H9 (cell line): Measurements from ENCODE around the gene RBMS3. TPM values are rescaled to one million over a fixed set of nuclear protein-coding genes. Genes with fewer than 3 reads are reported as not detected.
"Not testable (repeated sequence)": the region's sequence is repeated elsewhere in the genome, so short reads cannot be mapped to it uniquely, and the experiment has no call there.

Source experiments
- DNase-seq: peaks from one replicate; pipeline ENCODE4 v3.0.0-alpha.2; 2017
- H2AFZ ChIP-seq: one replicate; pipeline ENCODE4 v1.6.1; 2013; ENCODE audit warnings: mild to moderate bottlenecking, low read length, control low read depth, moderate library complexity
- H2AK5ac ChIP-seq: 2 replicates; pipeline ENCODE4 v1.6.1; 2013; ENCODE audit warnings: low read length, control low read depth, mixed read lengths; ENCODE audit not compliant: insufficient read length
- H2BK120ac ChIP-seq: one replicate; pipeline ENCODE4 v1.6.1; 2013; ENCODE audit warnings: low read depth, mild to moderate bottlenecking, low read length, control low read depth, inconsistent platforms; ENCODE audit not compliant: poor library complexity, severe bottlenecking
- H2BK12ac ChIP-seq: 2 replicates; pipeline ENCODE4 v1.6.1; 2013; ENCODE audit warnings: low read length, control low read depth, mixed read lengths, low read depth; ENCODE audit not compliant: insufficient read length
- H2BK15ac ChIP-seq: 2 replicates; pipeline ENCODE4 v1.6.1; 2013; ENCODE audit warnings: low read depth, low read length, control low read depth
- H2BK20ac ChIP-seq: one replicate; pipeline ENCODE4 v1.6.1; 2013; ENCODE audit warnings: low read depth, mild to moderate bottlenecking, low read length, control low read depth, inconsistent platforms; ENCODE audit not compliant: poor library complexity, severe bottlenecking
- H2BK5ac ChIP-seq: 2 replicates; pipeline ENCODE4 v1.6.1; 2013; ENCODE audit warnings: low read length, control low read depth, mixed read lengths; ENCODE audit not compliant: insufficient read length
- H3K14ac ChIP-seq: 2 replicates; pipeline ENCODE4 v1.6.1; 2013; ENCODE audit warnings: low read length, control low read depth; ENCODE audit not compliant: insufficient read depth
- H3K18ac ChIP-seq: 2 replicates; pipeline ENCODE4 v1.6.1; 2013; ENCODE audit warnings: low read depth, mild to moderate bottlenecking, mixed read lengths, low read length, control low read depth; ENCODE audit not compliant: insufficient read length
- H3K23ac ChIP-seq: 2 replicates; pipeline ENCODE4 v1.6.1; 2013; ENCODE audit warnings: low read length, control low read depth, mixed read lengths, low read depth; ENCODE audit not compliant: insufficient read length
- H3K23me2 ChIP-seq: 2 replicates; pipeline ENCODE4 v1.6.1; 2013; ENCODE audit warnings: low read depth, mild to moderate bottlenecking, mixed read lengths, low read length, control low read depth; ENCODE audit not compliant: insufficient read length, poor library complexity, severe bottlenecking
- H3K27ac ChIP-seq: 2 replicates; pipeline ENCODE4 v1.5.1; 2013; ENCODE audit warnings: low read length, control low read depth, mixed read lengths, low read depth; ENCODE audit not compliant: insufficient read length
- H3K27me3 ChIP-seq: 2 replicates; pipeline ENCODE4 v1.6.1; 2013; ENCODE audit warnings: low read length, control low read depth, inconsistent platforms; ENCODE audit not compliant: insufficient read depth
- H3K4ac ChIP-seq: 2 replicates; pipeline ENCODE4 v1.6.1; 2013; ENCODE audit warnings: low read depth, mild to moderate bottlenecking, control low read depth, inconsistent platforms, low read length, moderate library complexity
- H3K4me1 ChIP-seq: 2 replicates; pipeline ENCODE4 v1.6.1; 2013; ENCODE audit warnings: low read length, control low read depth, inconsistent platforms; ENCODE audit not compliant: insufficient read depth
- H3K4me2 ChIP-seq: 2 replicates; pipeline ENCODE4 v1.6.1; 2013; ENCODE audit warnings: low read length, control low read depth, mixed read lengths; ENCODE audit not compliant: insufficient read length, insufficient read depth
- H3K56ac ChIP-seq: 2 replicates; pipeline ENCODE4 v1.6.1; 2013; ENCODE audit warnings: low read depth, mild to moderate bottlenecking, mixed read lengths, low read length, control low read depth; ENCODE audit not compliant: insufficient read length
- H3K79me1 ChIP-seq: 2 replicates; pipeline ENCODE4 v1.6.1; 2013; ENCODE audit warnings: low read depth, mild to moderate bottlenecking, moderate library complexity, low read length, control low read depth, inconsistent platforms; ENCODE audit not compliant: insufficient read depth, poor library complexity, severe bottlenecking
- H3K79me2 ChIP-seq: 2 replicates; pipeline ENCODE4 v1.6.1; 2013; ENCODE audit warnings: low read length, control low read depth, inconsistent platforms; ENCODE audit not compliant: insufficient read depth
- H3K9ac ChIP-seq: 2 replicates; pipeline ENCODE4 v1.6.1; 2013; ENCODE audit warnings: low read length, control low read depth, mixed read lengths; ENCODE audit not compliant: insufficient read length; ENCODE audit errors: extremely low read depth
- H3K9me3 ChIP-seq: one replicate; pipeline ENCODE4 v1.6.1; 2013; ENCODE audit warnings: low read depth, low read length, inconsistent platforms; ENCODE audit not compliant: control insufficient read depth
- H3T11ph ChIP-seq: one replicate; pipeline ENCODE4 v1.6.1; 2013; ENCODE audit warnings: mild to moderate bottlenecking, low read length, control low read depth, inconsistent platforms
- H4K20me1 ChIP-seq: one replicate; pipeline ENCODE4 v1.6.1; 2013; ENCODE audit not compliant: control insufficient read depth, insufficient read length, insufficient read depth
- H4K5ac ChIP-seq: 2 replicates; pipeline ENCODE4 v1.6.1; 2013; ENCODE audit warnings: low read depth, mild to moderate bottlenecking, mixed read lengths, low read length, control low read depth; ENCODE audit not compliant: insufficient read length
- H4K8ac ChIP-seq: replicated peaks from 2 replicates; pipeline ENCODE4 v1.6.1; 2013; ENCODE audit warnings: low read length, control low read depth, mixed read lengths, low read depth; ENCODE audit not compliant: insufficient read length
- H4K91ac ChIP-seq: 2 replicates; pipeline ENCODE4 v1.6.1; 2013; ENCODE audit warnings: low read depth, mild to moderate bottlenecking, moderate library complexity, mixed read lengths, low read length, control low read depth; ENCODE audit not compliant: insufficient read length
- H3K27ac Mint-ChIP-seq, 3 experiments: 2 replicates in 2 of 3; 3 replicates in 1 of 3; pipeline ENCODE4 v1.8.0; 2020 to 2021; ENCODE audit warnings: mixed read lengths in 3 of 3, mild to moderate bottlenecking in 1 of 3, moderate library complexity in 1 of 3
- H3K27me3 Mint-ChIP-seq: 2 replicates; pipeline ENCODE4 v1.8.0; 2021; ENCODE audit warnings: low read depth, mild to moderate bottlenecking, moderate library complexity, mixed read lengths
- H3K36me3 Mint-ChIP-seq, 3 experiments: 2 replicates in 2 of 3; 3 replicates in 1 of 3; pipeline ENCODE4 v1.8.0; 2020 to 2021; ENCODE audit warnings: low read depth in 3 of 3, mixed read lengths in 3 of 3; ENCODE audit not compliant: insufficient read depth in 1 of 3
- H3K4me1 Mint-ChIP-seq, 2 experiments: 2 replicates each; pipeline ENCODE4 v1.8.0; 2020; ENCODE audit warnings: mixed read lengths in 2 of 2
- H3K4me3 Mint-ChIP-seq, 2 experiments: 2 replicates in 1 of 2; 3 replicates in 1 of 2; pipeline ENCODE4 v1.8.0; 2020 to 2021; ENCODE audit warnings: mild to moderate bottlenecking in 2 of 2, mixed read lengths in 2 of 2, moderate library complexity in 1 of 2
- H3K9me3 Mint-ChIP-seq, 2 experiments: 2 replicates in 1 of 2; 3 replicates in 1 of 2; pipeline ENCODE4 v1.8.0; 2020; ENCODE audit warnings: mild to moderate bottlenecking in 2 of 2, mixed read lengths in 2 of 2, moderate library complexity in 1 of 2
- CTCF ChIP-seq: fragments of 200-600 bp; sonication (generic); conservative IDR thresholded peaks from 3 replicates; pipeline ENCODE4 v1.8.0; 2021; ENCODE audit warnings: antibody characterized with exemption, mild to moderate bottlenecking
- WGBS: extraction: QIAGEN DNeasy Blood & Tissue Kit; methylation state at CpG from one replicate; pipeline ENCODE4 v1.1.7; 2013; ENCODE audit warnings: missing lambda C conversion rate, low lambda C conversion rate, mixed read lengths; ENCODE audit not compliant: insufficient read length; ENCODE audit errors: extremely low coverage; 5-methylcytosine and 5-hydroxymethylcytosine counted together
- total RNA-seq: library from RNA; stranded (reverse); gene quantifications from 2 replicates; pipeline ENCODE4 v1.2.1, GENCODE V29; 2021

Gene RBMS3
- total RNA-seq, 1 experiment from 2014 or later = 8.1 TPM

- H2AK5ac ChIP-seq = no peak overlapping the region
- no peaks in the 10 kb centered on the region for H3K27me3 Mint-ChIP-seq
Measured at GRCh38 chr3:29468187-29468586, 187.3 kb downstream of the RBMS3 start.

GRCh38 chr3:29473481-29474170, 192.8 kb downstream of the RBMS3 start:
- not testable (repeated sequence) for H2BK15ac ChIP-seq, H3K4ac ChIP-seq, H3K27ac Mint-ChIP-seq, H2AK5ac ChIP-seq, H3K79me1 ChIP-seq, H3K14ac ChIP-seq, H3K9me3 Mint-ChIP-seq, H2BK20ac ChIP-seq, H3K23me2 ChIP-seq, H3K36me3 Mint-ChIP-seq, H4K91ac ChIP-seq, H3K9ac ChIP-seq, H3T11ph ChIP-seq, H3K27ac ChIP-seq, H4K8ac ChIP-seq, H3K4me3 Mint-ChIP-seq, H2BK5ac ChIP-seq, H3K27me3 Mint-ChIP-seq, H3K4me1 ChIP-seq, H2BK120ac ChIP-seq, H3K56ac ChIP-seq, H3K4me2 ChIP-seq, H2AFZ ChIP-seq, H3K9me3 ChIP-seq, H4K5ac ChIP-seq, H4K20me1 ChIP-seq, H2BK12ac ChIP-seq, DNase-seq, H3K27me3 ChIP-seq, H3K18ac ChIP-seq, H3K23ac ChIP-seq, H3K79me2 ChIP-seq
- WGBS = no CpG with 5 or more reads among the region's 41 CpGs
- peaks cover 28 to 30% of the 10 kb centered on the region in 2 experiments for H3K4me1 Mint-ChIP-seq

More at GRCh38 chr3:29468187-29468586, 187.3 kb downstream of the RBMS3 start:
- DNase-seq = no peak
- Mint-ChIP-seq H3K36me3 (peaks cover 0 to 2% (median 0%) of the 10 kb centered on the region in 3 experiments; a peak in 2 of 7 replicates), H3K4me3 (no peak overlapping the region), H3K9me3 (no peaks in the 10 kb centered on the region), H3K27ac (no peak overlapping the region), H3K4me1 (peaks cover 17 to 25% of the 10 kb centered on the region in 2 experiments)
- Histone ChIP-seq H2BK12ac (no peak overlapping the region), H3K9me3 (no peaks in the 10 kb centered on the region), H2BK20ac (no peak overlapping the region), H3K4me1 (no peaks in the 10 kb centered on the region; the same call in 1 of the 2 replicates), H3K9ac (no peak overlapping the region), H3K79me1 (no peaks in the 10 kb centered on the region), H2BK15ac (no peak overlapping the region), H3T11ph (no peak overlapping the region), H4K5ac (no peak overlapping the region), H4K8ac (no peak overlapping the region), H3K18ac (no peak overlapping the region), H2AFZ (no peak overlapping the region), H4K91ac (no peak overlapping the region), H3K23ac (no peak overlapping the region), H3K79me2 (no peaks in the 10 kb centered on the region), H4K20me1 (no peaks in the 10 kb centered on the region), H3K27ac (no peak overlapping the region), H3K56ac (no peak overlapping the region), H3K27me3 (no peaks in the 10 kb centered on the region), H2BK120ac (no peak overlapping the region), H2BK5ac (no peak overlapping the region), H3K14ac (no peak overlapping the region), H3K4ac (no peak overlapping the region), H3K23me2 (no peaks in the 10 kb centered on the region), H3K4me2 (no peak overlapping the region)
- TF ChIP-seq CTCF = no peak
- no CpG with 5 or more reads among the region's 4 CpGs for WGBS
